ENCODE results near the gene AARS1.

Gene AARS1

GRCh38 chr16:70306880-70307279, 17.6 kb upstream of the AARS1 start:
- no peak for TF ChIP-seq CTCF (IDR thresholded peaks at IDR 0.05; ENCODE audit: low read depth, low read length, missing control alignments)

GRCh38 chr16:70304892-70305448, 15.7 kb upstream of the AARS1 start:
- no peak for DNase-seq (ENCODE audit: low read depth)
- TF ChIP-seq CTCF (IDR thresholded peaks at IDR 0.05; ENCODE audit: low read depth, low read length, missing control alignments): no peak
- H3K4me3 ChIP-seq (ENCODE audit: low read depth, low read length): no peak overlapping the region

More at GRCh38 chr16:70306880-70307279, 17.6 kb upstream of the AARS1 start:
- H3K4me3 ChIP-seq (ENCODE audit: low read depth, low read length): no peak overlapping the region
- DNase-seq (ENCODE audit: low read depth): no peak

GRCh38 chr16:70302745-70303144, 13.4 kb upstream of the AARS1 start:
- no peak for DNase-seq (ENCODE audit: low read depth)
- no peak for TF ChIP-seq CTCF (IDR thresholded peaks at IDR 0.05; ENCODE audit: low read depth, low read length, missing control alignments)
- H3K4me3 ChIP-seq (ENCODE audit: low read depth, low read length): no peak overlapping the region

GRCh38 chr16:70301121-70301520, 11.8 kb upstream of the AARS1 start:
- no peak for DNase-seq (ENCODE audit: low read depth)
- no peak for TF ChIP-seq CTCF (IDR thresholded peaks at IDR 0.05; ENCODE audit: low read depth, low read length, missing control alignments)

GRCh38 chr16:70298988-70299938, 10.0 kb upstream of the AARS1 start, which contains the start of gene DDX19B:
Gene DDX19B, plus strand, starts transcription at chr16:70299186. Its CDS starts 112 bp downstream, at chr16:70299298.
- TF ChIP-seq CTCF (IDR thresholded peaks at IDR 0.05; ENCODE audit: low read depth, low read length, missing control alignments): peak; percentile 3
- DNase-seq (ENCODE audit: low read depth): no peak
- peak within 1 kb of the TSS; percentile 90 for H3K4me3 ChIP-seq (ENCODE audit: low read depth, low read length)

More at GRCh38 chr16:70301121-70301520, 11.8 kb upstream of the AARS1 start:
- no peak overlapping the region for H3K4me3 ChIP-seq (ENCODE audit: low read depth, low read length)

GRCh38 chr16:70295634-70296033, 6.3 kb upstream of the AARS1 start:
- no peak overlapping the region for H3K4me3 ChIP-seq (ENCODE audit: low read depth, low read length)
- DNase-seq (ENCODE audit: low read depth): no peak
- TF ChIP-seq CTCF (IDR thresholded peaks at IDR 0.05; ENCODE audit: low read depth, low read length, missing control alignments): no peak

All from GM12864 (cell line).